Stimulated activated CD8-positive, alpha-beta memory T cell treated with anti-CD3 and anti-CD28 coated beads, Interleukin-15, amount 100 ng/mL, for 1 hour (primary cell): ENCODE data around the gene ABHD15.

Experiments
- DNase-seq: peaks from one replicate; pipeline ENCODE4 v3.0.0-alpha.2; 2020; ENCODE audit warnings: low read depth

ABHD15 gene, protein sequence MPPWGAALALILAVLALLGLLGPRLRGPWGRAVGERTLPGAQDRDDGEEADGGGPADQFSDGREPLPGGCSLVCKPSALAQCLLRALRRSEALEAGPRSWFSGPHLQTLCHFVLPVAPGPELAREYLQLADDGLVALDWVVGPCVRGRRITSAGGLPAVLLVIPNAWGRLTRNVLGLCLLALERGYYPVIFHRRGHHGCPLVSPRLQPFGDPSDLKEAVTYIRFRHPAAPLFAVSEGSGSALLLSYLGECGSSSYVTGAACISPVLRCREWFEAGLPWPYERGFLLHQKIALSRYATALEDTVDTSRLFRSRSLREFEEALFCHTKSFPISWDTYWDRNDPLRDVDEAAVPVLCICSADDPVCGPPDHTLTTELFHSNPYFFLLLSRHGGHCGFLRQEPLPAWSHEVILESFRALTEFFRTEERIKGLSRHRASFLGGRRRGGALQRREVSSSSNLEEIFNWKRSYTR

DNA sequence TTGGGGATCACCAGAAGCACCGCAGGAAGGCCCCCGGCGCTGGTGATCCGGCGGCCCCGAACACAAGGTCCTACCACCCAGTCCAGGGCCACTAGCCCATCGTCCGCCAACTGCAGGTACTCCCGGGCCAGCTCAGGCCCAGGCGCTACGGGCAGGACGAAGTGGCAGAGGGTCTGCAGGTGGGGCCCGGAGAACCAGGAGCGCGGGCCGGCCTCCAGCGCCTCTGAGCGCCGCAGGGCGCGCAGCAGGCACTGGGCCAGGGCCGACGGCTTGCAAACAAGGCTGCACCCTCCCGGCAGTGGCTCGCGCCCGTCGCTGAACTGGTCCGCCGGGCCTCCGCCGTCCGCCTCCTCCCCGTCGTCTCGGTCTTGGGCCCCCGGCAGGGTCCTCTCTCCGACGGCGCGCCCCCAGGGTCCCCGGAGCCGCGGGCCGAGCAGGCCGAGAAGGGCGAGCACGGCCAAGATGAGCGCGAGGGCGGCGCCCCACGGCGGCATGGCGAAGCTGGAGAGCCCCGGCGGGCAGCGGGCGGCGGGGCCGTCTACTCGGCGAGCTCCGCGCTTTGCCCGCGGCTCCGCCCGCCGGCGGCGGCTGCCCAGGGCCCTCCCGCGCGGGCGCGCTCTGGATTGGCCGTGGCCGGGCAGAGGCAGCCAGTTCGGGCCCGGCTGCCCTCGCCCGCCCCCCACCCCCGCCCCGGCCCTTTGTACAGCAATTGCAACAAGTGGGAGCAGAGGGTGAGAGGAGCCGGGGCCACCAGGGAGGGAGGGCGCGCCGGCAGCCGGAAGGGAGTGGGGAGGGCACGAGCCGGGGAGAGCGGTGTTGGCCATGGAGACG is at the start of gene ABHD15:
ABHD15 (minus strand) TSS at position 565 of the 831 bp plus-strand sequence; CDS start at position 494, 71 bp downstream.
- DNase-seq, result no peak

DNA sequence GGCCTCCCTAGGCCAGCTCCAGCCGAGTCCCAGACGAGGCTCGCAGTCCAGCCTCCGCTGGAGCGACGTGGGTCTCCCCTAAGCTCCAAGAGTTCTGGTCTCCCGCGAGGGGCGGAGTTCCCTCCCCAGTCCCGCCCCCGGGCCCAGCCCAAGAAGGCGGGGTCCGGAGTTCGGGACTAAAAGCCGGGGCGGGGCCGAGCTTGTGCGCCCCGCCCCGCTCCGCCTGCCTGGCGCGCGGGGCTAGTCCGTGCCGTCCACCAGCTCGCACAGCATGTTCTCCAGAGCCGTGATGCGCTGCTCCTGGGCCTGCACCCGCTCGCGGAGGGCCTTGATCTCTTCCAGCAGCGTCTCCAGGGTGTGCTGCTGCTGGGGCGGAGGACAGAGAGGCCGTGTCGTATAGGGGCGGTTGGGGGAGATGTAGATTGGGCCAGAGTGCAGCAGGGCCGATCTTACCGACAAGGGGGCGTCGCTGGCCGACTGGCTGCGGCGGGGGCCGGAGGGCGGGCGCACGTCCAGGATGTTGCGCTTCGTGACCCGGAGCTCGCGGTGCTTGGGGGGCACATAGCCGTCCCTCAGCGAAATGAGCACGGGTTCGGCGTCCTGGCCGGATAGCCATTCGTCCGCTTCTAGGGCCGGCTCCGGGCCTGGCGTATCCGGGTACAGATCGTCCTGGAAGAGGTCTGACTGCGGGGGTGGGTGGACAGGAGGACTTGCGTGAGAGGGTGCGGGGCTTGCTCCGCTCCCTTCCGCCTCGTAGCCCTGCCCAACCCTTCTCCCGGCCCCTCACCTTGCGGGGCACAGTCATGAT is 48.9 kb upstream of the ABHD15 start:
- peak; percentile 71 for DNase-seq

DNA sequence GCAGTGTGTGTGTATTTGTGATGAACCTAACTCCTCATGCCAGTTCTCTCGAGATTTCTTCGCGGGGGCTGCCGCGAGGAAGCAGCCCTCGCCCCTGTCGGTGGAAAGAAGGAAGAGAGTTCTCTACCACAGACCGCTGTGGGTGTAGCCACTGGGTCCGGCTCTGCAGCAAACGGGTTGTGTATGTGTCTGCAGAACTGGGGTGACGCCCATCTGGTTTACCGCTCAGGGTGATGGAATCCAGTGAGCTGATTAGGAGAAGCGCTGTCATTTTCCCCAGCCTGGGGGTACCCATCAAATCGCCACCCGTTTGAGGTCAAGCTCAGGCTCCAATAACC is 48.2 kb upstream of the ABHD15 start:
- DNase-seq, result no peak

DNA sequence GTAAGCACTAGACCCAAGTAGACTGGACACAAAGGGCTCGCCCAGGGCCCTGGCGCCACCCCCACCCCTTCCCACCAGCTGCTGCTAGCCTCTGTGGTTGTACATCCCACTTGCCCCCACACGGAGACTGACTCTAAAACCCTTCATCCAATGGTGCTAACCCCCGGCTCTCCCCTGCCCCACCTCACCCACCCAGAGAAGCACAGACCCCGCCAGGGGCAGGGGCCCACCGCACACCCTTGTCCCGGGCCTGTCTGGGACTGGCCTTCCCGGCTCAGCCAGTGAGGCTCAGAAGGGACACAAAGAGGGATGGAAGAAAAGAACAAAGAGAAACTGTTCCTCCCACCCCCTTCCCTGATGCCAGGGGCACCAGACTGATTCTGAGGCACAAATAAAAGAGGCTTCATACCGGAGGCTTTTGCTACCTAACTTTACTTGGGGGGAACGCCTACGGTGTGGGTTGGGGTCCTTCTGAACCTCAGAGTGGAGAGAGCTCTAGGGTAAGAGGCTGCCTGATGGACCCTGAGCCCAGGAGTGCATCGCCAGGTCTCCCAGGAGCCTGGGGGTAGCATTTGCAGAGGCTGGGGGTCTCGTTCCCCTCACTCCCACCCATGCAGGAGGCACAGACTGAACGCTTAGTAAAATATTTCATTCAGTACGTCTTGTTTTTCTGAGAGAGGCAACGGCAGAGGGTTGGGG is 47.7 kb upstream of the ABHD15 start:
- DNase-seq, result no peak

DNA sequence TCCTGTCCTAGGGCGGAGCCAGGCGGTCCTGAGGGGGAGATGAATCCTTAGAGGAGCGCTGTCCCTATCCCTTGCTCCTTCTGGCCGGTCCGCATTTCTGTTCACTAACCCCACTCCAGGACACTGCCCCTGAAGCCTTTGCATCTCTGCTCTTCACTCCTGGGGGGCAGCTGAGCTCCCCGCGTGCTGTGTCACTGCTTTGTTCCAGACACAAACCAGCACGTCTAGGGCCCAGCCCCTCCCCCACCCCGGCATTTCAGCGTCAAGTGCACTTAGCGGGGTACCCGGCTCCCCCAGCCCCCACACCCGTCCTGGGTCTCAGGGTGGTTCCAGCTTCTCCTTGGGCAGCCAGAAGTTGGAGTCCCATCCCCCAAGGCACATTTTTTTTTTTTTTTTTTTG is 47.0 kb upstream of the ABHD15 start:
- DNase-seq, result no peak

DNA sequence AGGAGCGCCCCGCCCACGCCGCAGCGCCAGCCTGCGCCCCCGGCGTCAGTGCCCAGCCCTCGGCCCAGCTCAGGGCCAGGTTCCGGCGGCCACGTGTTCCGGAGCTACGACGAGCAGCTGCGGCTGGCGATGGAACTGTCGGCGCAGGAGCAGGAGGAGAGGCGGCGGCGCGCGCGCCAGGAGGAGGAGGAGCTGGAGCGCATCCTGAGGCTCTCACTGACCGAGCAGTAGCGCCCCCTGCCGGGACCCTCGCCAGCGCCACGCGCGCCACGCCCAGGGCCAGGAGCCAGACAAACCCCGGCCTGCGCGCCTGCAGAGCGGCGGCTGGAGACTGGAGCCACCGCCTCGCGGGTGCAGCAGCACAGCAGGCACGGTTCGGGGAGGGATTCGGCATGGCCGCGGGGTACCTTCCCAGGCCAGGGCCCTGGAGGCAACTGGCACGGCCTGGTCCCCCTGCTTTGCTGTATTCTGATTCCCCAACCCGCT is 46.6 kb upstream of the ABHD15 start:
- peak; percentile 81 for DNase-seq

DNA sequence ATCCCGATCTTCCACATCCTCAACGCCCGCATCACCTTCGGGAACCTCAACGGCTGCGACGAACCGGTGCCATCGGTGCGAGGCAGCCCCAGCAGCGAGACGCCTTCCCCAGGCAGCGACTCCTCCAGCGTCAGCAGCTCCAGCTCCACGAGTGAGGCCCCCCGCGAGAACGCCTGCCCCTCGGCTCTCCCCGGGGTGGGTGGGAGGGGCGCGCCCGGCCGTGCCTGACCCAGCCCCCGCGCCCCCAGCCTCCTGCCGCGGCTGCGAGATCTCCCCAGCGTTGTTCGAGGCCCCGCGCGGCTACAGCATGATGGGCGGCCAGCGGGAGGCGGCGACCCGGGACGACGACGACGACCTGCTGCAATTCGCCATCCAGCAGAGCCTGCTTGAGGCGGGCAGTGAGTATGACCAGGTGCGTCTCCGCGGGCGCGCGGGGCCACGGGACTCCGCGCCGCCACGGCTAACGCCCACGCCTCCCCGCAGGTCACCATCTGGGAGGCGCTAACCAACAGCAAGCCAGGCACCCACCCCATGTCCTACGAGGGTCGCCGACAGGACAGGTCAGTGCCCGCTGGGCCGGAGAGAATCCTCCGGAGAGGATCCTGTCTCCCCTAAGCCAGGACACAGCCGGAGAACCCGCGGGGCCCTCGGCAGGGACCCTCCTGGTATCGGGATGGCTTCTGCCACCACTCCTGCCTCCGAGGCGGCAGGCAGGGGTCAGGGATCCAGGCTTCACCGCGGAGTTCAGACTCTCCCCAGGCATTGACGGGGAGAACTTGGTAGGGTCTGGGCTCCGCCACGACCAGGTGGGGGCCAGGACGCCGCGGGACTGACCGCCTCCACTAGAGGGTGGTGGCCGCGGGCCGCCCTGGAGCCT is 45.8 kb upstream of the ABHD15 start:
- no peak for DNase-seq

DNA sequence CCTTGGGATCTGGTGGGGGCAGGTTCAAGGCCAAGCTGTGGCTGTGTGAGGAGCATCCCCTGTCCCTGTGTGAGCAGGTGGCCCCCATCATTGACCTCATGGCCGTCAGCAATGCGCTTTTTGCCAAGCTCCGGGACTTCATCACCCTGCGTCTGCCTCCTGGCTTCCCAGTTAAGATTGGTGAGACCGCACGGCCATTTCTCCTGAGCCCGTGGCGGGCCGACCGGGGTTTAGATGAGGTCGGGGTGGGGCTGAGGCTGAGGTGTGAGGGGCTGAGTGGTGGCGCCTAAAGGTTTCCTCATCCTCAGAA is 45.2 kb upstream of the ABHD15 start:
- no peak for DNase-seq

DNA sequence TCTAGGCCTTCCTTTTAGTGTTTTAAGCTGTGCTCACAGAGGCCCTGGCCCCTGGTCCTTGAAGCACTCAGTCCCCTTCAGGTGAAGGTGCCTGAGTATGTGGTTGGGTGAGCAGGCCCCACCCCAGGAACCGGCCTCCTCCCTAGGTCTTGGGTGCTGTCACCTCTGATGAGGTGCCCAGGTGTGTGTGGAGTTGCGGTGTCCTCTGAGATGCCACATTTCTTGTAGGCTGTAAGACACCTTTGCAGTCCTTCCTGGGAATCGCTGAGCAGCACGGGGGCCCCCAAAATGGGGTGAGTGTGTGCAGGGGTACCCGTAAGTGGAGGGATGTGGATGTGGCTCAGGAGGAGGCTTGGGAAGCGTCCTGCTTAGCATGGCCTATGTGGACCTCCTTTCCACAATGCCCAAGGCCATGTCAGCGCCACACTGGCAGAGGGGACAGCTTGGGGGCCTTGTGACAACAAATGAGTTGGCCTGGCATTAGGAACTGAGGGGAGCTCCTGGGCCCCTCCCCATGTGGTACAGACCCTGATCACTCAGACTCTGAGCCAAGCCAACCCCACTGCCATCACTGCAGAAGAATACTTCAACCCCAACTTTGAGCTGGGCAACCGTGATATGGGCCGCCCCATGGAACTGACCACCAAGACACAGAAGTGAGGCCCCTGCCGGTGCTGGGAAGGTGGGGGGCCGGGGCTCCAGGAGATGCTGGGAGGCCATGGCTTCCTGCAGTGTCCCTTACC is 44.7 kb upstream of the ABHD15 start:
- no peak for DNase-seq

DNA sequence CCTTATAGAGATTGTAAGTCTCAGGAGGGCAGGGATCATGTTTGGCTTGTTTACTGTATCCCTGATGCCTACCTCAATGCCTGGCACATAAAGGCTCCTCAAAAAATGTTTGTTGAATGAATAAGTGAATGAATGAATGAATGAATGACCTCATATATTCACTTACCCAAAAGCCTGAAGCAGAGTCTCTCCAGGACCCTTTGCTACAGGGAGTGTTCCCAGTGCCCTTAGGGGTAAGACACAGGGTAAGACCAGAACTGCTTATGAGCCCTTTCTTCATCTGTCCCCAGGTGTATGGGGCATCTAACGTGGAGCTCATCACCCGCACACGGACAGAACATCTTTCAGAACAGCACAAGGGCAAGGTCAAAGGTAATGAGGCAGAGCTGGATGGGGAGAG is 43.6 kb upstream of the ABHD15 start:
- no peak for DNase-seq

DNA sequence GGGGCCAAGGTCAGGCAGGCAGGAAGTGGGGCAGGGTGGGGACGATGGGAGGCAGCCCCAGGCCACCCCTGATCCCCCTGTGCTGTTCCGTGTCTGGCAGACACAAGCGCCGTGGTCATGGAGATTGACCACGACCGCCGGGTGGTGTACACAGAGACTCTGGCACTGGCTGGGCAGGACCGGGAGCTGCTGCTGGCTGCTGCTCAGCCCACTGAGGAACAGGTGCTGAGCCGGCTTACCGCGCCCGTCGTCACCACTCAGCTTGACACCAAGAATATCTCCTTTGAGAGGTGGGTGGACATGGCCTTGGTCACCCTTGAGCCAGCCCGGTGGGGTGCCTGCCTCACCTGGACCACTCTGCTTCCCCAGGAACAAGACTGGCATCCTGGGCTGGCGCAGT is 42.1 kb upstream of the ABHD15 start:
- DNase-seq, result no peak

DNA sequence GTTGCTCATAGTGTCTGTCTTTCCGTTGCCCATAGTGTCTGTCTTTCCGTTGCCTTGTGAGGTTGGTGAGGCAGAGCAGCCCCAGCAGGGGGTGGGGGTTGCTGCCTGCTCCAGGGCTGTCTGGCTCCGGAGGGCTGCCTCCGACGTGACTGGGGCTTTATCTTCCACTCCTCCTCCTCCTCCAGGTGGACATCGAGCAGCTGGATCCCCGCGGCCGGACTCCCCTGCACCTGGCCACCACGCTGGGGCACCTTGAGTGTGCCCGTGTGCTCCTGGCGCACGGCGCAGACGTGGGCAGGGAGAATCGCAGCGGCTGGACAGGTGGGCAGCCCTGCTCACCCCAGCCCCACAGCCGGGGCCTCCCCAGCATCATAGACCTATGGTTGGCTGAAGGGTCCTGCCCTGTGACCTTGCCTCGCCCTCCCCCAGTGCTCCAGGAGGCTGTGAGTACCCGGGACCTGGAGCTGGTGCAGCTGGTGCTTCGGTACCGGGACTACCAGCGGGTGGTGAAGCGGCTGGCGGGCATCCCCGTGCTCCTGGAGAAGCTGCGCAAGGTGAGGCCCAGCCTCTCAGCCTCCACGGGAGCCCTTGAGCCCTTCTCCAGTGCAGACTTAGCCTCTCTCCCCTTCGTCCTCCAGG is 40.8 kb upstream of the ABHD15 start:
- DNase-seq, result no peak

DNA sequence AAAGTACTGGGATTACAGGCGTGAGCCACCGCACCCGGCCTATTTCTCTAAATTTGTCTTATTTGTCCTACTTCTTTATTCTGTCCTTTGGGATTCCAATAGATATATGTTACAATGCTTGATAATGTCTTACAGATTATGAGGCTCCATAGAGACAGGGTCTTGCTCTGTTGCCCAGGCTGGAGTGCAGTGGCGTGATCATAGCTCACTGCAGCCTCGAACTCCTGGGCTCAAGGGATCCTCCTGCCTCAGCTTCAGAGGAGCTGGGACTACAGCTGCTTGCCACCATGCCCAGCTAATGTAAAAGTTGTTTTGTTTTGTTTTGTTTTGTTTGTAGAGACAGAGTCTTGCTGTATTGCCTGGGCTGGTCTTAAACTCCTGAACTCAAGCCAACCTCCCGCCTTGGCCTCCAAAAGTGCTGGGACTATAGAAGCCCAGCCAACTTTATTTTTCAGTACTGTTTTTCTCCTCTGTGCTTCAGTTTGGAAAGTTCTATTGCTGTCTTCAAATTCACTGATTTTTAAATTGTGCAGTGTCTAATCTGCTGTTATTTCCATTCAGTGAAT is 36.4 kb upstream of the ABHD15 start:
- DNase-seq, result no peak

DNA sequence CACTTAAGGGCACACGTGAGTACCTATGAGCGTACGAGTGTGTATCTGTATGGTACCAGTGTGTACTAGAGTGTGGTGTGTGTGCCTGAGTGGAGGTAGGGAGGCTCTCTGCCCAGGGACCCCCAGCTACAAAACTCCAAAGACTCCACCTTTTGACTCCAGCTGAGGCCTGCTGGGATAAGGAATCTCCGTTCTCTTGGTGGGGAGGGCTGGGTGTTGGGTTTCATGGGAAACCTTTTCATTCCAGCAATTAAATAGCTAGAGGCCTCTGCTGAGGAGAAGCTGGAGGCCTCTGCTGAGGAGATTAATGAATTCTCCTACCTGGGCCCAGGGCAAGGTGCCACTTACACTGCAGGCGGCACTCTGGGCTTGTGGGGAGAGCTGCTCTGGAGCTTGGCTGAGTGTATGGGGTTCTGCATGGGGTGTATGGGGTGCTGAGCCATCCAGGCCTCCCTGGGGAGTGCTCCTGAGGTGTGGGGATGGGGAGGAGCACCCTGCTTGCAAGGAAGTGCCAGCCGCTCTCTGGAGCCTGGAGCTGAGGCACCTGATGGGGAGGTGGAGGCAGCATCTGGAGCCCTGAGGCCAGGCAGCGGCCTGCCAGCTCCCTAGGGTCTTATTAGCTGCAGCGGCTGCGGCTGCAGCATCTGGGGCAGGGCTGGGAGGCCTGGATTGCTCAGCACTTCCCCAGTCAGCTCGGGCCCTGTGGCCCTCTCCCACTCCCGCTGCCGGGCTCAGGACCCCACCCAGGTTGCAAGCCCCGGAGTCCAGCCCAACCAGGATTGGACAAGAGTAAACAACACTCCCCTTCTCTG is 30.7 kb upstream of the ABHD15 start:
- no peak for DNase-seq

DNA sequence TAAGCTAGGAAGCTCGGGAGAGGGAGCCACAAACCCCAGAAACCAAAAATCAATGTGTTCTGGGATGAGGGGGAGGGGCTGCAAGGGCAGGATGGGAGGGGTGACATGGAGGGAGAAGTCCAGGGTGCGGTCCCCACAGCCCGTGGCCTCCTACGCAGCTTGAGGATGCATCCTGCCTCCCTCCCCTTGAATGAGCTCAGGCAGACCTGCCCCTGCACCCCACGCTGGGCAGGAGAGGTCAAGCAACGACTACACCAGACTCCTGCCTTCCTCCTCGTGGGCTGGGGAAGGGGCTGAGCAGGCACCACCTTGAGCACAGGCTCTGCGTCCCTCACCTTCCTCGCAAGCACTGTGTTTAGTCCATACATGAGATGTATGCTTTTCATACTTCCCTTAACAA is 30.0 kb upstream of the ABHD15 start:
- DNase-seq, result no peak

DNA sequence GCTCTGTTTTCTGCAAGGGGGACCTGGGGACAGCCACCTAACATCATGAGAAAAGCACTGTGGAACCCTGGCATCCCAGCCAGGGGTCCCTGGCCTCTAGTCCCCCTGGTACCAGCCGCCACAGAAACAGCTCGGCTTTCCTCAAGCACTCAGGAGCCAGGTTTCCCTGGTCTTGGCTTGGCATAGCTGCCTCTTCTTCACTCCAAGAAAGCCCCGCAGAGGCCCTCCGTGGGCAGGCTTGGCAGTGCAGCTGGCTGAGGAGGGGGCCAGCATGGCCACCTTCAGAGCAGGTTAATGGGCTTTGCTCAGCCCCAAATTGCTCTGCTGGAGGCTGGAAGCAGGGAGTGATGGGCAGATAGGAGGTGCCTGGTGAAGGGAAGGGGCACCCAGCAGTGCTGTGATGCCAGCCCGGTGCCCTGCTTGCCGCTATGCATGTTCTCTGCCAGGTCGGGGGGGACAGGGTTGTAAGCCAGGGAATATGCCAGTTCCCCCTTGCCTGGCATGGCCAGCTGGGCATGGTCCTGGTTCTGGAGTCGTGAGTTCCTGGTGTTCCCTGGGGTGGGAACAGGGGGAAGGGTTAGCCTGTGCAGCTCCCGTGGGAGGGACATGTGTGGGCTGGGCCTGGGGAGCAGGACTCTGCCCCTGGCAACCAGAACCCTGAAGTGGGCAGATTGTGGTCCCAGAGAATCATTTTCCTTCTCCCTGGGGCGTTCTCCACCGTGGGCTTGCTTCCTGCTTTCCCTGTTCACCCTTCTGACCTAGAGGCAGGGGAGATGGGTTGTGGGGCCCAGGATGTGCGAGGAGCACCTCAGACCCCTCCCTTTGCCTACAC is 29.3 kb upstream of the ABHD15 start:
- no peak for DNase-seq

DNA sequence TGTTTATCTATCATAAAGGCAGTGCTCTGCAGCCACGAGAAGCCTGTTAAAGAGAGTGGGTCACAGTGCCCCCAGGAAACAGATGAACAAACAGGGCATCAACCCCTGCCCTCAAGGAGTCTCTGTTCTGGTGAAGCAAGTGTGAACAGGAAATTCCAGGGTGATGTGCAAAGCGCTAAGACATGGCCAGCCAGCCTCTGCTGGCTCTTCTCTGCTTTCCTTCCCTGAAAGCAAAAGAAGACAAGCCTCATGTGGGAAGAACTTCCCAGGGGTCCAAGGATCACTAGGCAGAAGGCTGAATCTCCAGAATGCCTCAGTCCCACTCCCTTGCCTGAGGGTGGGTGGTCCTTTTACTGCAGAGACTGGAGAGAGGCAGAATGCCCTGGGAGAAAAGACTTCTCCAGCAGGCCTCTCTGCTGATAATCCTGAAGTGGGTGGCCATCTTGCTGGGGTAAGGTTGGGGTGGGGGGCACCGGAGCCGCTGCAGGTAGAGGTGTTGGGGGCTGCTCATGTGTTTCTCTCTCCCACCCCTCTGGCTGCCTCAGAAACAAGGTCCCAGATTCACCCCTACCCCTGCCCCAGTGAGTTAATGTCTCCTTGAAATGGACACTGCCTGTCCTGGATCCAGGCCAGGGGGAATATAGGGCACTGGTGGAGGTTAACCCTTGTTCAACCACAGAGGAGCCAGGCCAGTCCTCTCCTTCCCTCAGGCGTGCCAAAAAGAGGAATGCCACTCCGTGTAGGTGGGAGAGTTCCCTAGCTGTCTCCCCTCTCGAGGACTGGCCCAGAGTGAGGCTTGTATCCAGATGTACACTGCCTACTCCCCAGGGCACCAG is 28.5 kb upstream of the ABHD15 start:
- no peak for DNase-seq
